GM12892 (cell line): ENCODE results near the gene METTL2B.
"Not testable (repeated sequence)": the region's sequence is repeated elsewhere in the genome, so short reads cannot be mapped to it uniquely, and the experiment has no call there.

ENCODE experiments used
- POLR2A ChIP-seq: IDR thresholded peaks from 2 replicates; pipeline ENCODE4 v1.6.1; 2011; ENCODE audit warnings: low read depth, low read length, control low read depth
- POLR2AphosphoS5 ChIP-seq: IDR thresholded peaks from 2 replicates; pipeline ENCODE4 v1.6.1; 2011; ENCODE audit warnings: low read depth, low read length, control low read depth

GRCh38 chr7:128530121-128530854 is 53.7 kb downstream of the METTL2B start:
- not testable (repeated sequence) for TF ChIP-seq POLR2AphosphoS5, POLR2A
